ENCODE results near the gene MEX3C. TPM values are rescaled to one million over a fixed set of nuclear protein-coding genes. Genes with fewer than 3 reads are reported as not detected.
A peak's percentile ranks its signal among the peaks of the same experiment; 100 is the strongest.

The MEX3C gene
- 107 TPM for total RNA-seq

GRCh38 chr18:51197661-51198424 lies at the start of gene MEX3C:
MEX3C (minus strand) TSS chr18:51197681; CDS start chr18:51197320, 361 bp downstream.
- peak within 1 kb of the TSS; percentile 73 for H3K4me3 ChIP-seq (ENCODE audit: low read length)
- H3K4me1 ChIP-seq (ENCODE audit: insufficient read depth, low read length) = peaks cover 29% of the 10 kb centered on the region

GRCh38 chr18:51241226-51241625 lies 43.7 kb upstream of the MEX3C start:
- Histone ChIP-seq H3K9me3 (ENCODE audit: low read depth, low read length) (no peaks in the 10 kb centered on the region), H3K27me3 (ENCODE audit: insufficient read depth, low read length) (no peaks in the 10 kb centered on the region), H3K4me3 (ENCODE audit: low read length) (no peak overlapping the region), H3K4me1 (ENCODE audit: insufficient read depth, low read length) (no peaks in the 10 kb centered on the region)

More at GRCh38 chr18:51197661-51198424, at the start of gene MEX3C:
- no peaks in the 10 kb centered on the region for H3K27me3 ChIP-seq (ENCODE audit: insufficient read depth, low read length)
- no peaks in the 10 kb centered on the region for H3K9me3 ChIP-seq (ENCODE audit: low read depth, low read length)

GRCh38 chr18:51236225-51236624 lies 38.7 kb upstream of the MEX3C start:
- Histone ChIP-seq H3K27me3 (ENCODE audit: insufficient read depth, low read length) (no peaks in the 10 kb centered on the region), H3K4me1 (ENCODE audit: insufficient read depth, low read length) (no peaks in the 10 kb centered on the region), H3K9me3 (ENCODE audit: low read depth, low read length) (no peaks in the 10 kb centered on the region), H3K4me3 (ENCODE audit: low read length) (no peak overlapping the region)

GRCh38 chr18:51235009-51235789 lies 37.7 kb upstream of the MEX3C start:
- Histone ChIP-seq H3K27me3 (ENCODE audit: insufficient read depth, low read length) (no peaks in the 10 kb centered on the region), H3K4me1 (ENCODE audit: insufficient read depth, low read length) (no peaks in the 10 kb centered on the region), H3K9me3 (ENCODE audit: low read depth, low read length) (no peaks in the 10 kb centered on the region), H3K4me3 (ENCODE audit: low read length) (no peak overlapping the region)

DNA sequence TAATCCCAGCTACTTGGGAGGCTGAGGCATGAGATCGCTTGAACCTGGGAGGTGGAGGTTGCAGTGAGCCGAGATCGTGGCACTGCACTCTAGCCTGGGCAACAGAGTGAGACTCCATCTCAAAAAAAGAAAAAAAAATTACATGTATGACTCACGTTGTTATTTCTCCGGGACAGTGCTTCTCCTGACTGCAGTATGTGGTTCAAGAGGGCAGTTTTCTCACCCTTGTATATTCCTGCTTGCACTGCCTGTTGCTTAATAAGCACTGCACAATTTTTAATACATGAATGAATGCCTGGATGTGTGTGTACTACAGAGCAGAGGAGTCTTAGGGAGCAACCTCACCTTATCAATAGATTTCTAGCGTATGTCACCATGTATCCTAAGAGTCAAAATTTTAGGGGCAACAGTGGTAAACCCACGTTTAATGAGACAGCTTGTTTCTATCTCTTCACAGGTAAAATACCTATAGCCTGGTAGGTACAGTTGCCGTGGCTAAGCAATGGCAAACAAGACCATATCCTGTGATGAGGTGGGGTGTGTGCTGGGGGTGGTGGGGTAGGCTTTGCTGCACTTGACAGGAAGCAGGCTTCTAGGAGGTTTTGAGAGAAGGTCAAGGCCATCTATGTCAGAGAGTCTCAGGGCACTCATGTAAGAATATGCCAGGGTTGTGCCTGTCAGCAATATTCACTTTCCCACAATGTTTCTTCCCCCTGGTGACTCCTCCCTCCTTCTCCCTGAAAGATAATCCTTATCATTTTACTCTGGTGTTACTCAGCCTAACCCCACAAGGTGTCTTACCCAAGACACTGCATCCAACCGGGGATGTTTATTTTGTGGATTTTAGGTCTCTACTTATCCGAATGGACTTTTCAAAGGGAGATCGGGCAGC lies 36.9 kb upstream of the MEX3C start:
- H3K27me3 ChIP-seq (ENCODE audit: insufficient read depth, low read length) = no peaks in the 10 kb centered on the region
- no peak overlapping the region for H3K4me3 ChIP-seq (ENCODE audit: low read length)
- H3K9me3 ChIP-seq (ENCODE audit: low read depth, low read length) = no peaks in the 10 kb centered on the region
- H3K4me1 ChIP-seq (ENCODE audit: insufficient read depth, low read length) = no peaks in the 10 kb centered on the region

- H3K9me3 ChIP-seq (ENCODE audit: low read depth, low read length) = no peaks in the 10 kb centered on the region
- H3K27me3 ChIP-seq (ENCODE audit: insufficient read depth, low read length) = no peaks in the 10 kb centered on the region
These were observed 31.8 kb upstream of the MEX3C start for GRCh38 chr18:51229328-51229727.

DNA sequence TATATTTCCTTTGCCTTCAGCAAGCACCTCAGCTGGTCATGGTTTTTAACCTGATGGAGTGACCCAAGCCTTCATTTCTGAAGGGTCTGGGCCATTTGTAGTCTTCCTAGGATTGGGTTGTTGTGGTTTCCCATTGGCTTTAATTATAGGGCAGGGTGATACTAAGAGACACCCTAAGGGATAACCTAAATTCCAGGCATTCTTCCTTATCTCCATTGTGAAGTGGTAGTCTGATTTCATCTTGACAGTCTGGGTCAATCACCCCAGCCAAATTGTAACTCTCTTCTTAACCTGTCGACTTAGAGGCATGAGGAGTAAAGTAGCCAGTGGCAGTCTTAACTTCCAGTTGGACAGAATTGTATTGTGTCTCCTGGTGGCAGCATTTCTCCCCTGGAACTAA lies 30.2 kb upstream of the MEX3C start:
- H3K4me3 ChIP-seq (ENCODE audit: low read length) = no peak overlapping the region
- no peaks in the 10 kb centered on the region for H3K27me3 ChIP-seq (ENCODE audit: insufficient read depth, low read length)
- H3K9me3 ChIP-seq (ENCODE audit: low read depth, low read length) = no peaks in the 10 kb centered on the region
- H3K4me1 ChIP-seq (ENCODE audit: insufficient read depth, low read length) = no peaks in the 10 kb centered on the region

More at GRCh38 chr18:51229328-51229727, 31.8 kb upstream of the MEX3C start:
- Histone ChIP-seq H3K4me1 (ENCODE audit: insufficient read depth, low read length) (no peaks in the 10 kb centered on the region), H3K4me3 (ENCODE audit: low read length) (no peak overlapping the region)

DNA sequence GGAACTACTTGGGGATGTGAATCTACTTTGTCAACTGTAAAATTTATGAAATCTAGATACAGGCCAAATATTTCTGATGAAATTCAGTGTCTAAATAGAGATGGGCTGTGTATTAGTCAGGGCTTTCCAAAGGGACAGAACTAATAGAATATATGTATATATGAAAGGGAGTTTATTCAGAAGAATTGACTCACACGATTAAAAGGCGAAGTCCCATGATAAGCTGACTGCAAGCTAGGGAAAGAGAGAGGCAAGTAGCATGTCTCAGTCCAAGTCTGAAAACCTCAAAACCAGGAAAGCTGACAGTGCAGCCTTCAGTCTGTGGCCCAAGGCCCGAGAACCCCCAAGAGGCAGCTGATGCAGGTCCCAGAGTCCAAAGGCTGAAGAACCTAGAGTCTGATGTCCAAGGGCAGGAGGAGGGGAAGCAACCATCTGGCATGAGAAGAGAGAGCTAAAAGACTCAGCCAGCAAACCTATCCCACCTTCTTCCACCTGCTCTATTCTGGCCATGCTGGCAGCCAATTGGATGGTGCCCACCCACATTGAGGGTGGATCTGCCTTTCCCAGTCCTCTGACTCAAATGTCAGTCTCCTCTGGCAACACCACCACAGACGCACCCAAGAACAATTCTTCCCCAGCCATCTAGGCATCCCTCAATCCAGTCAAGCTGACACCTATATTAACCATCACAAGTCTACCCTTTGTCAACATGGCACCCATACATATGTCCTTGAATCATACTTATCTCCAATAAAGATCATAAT lies 29.3 kb upstream of the MEX3C start:
- no peaks in the 10 kb centered on the region for H3K27me3 ChIP-seq (ENCODE audit: insufficient read depth, low read length)
- H3K4me3 ChIP-seq (ENCODE audit: low read length) = no peak overlapping the region
- H3K4me1 ChIP-seq (ENCODE audit: insufficient read depth, low read length) = no peaks in the 10 kb centered on the region
- H3K9me3 ChIP-seq (ENCODE audit: low read depth, low read length) = no peaks in the 10 kb centered on the region

DNA sequence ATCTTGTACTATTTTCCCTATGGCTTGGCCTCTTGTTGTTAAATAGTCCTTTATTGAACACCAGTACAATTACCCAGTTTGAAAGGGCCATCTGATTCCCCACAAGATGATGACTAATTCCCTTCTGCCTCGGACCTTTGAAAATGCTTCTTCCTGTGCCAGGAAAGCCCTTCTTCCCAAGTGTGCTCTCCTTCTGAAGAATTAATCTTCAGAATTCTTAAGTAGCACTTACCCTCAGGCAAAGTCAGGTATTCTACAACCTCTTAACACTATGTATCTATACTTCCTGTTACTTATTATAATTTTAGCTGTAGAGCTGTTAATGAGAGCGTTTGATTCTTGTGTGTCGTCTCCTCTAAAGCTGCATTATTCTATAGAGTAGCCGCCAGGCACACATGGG lies 28.6 kb upstream of the MEX3C start:
- Histone ChIP-seq H3K4me3 (ENCODE audit: low read length) (no peak overlapping the region), H3K4me1 (ENCODE audit: insufficient read depth, low read length) (no peaks in the 10 kb centered on the region), H3K27me3 (ENCODE audit: insufficient read depth, low read length) (no peaks in the 10 kb centered on the region), H3K9me3 (ENCODE audit: low read depth, low read length) (no peaks in the 10 kb centered on the region)

GRCh38 chr18:51212606-51213005 lies 15.1 kb upstream of the MEX3C start:
- Histone ChIP-seq H3K4me1 (ENCODE audit: insufficient read depth, low read length) (peaks cover 22% of the 10 kb centered on the region), H3K4me3 (ENCODE audit: low read length) (no peak overlapping the region), H3K9me3 (ENCODE audit: low read depth, low read length) (no peaks in the 10 kb centered on the region), H3K27me3 (ENCODE audit: insufficient read depth, low read length) (no peaks in the 10 kb centered on the region)

- no peak overlapping the region for H3K4me3 ChIP-seq (ENCODE audit: low read length)
- H3K27me3 ChIP-seq (ENCODE audit: insufficient read depth, low read length) = no peaks in the 10 kb centered on the region
- H3K4me1 ChIP-seq (ENCODE audit: insufficient read depth, low read length) = peaks cover 22% of the 10 kb centered on the region
- no peaks in the 10 kb centered on the region for H3K9me3 ChIP-seq (ENCODE audit: low read depth, low read length)
These were observed 14.1 kb upstream of the MEX3C start for GRCh38 chr18:51211552-51211951.

- peaks cover 33% of the 10 kb centered on the region for H3K4me1 ChIP-seq (ENCODE audit: insufficient read depth, low read length)
- no peaks in the 10 kb centered on the region for H3K9me3 ChIP-seq (ENCODE audit: low read depth, low read length)
- peak overlapping the region; percentile 73 for H3K4me3 ChIP-seq (ENCODE audit: low read length)
- no peaks in the 10 kb centered on the region for H3K27me3 ChIP-seq (ENCODE audit: insufficient read depth, low read length)
These were observed 445 bp downstream of the MEX3C start for GRCh38 chr18:51196811-51197660.

DNA sequence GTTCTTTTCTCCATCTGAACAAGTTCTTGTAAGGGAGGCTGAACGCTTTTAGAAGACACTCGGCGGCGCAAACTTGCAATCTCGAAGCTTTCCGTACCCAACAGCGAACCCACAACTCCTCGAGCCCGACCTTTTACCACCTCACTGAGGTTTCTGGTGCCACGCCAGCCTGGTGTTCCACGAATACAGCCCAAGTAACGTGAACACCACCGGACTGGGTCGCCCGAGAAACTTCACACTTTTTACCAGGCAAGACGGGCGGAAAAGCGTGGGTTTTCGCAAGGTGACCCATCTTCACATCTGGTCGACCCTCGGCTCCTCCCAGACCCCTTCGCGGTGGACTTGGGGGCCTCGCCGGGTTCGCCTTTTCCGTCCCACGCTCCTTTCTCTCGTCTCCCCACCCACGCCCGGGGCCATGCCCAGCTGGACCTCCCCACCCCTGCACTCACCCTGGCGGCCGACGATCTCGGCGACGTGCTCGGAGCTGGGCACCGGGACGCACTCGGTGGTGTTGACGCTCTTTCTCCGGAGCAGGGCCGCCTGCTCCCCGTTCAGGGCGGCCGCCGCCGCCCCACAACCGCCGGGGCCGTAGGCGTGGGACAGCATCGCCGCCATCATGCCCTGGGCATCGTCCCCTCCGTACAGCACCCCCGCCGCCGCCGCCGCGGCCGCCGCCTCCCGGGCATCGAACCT lies 1.2 kb downstream of the MEX3C start:
- Histone ChIP-seq H3K4me3 (ENCODE audit: low read length) (peak overlapping the region; percentile 73), H3K9me3 (ENCODE audit: low read depth, low read length) (no peaks in the 10 kb centered on the region), H3K27me3 (ENCODE audit: insufficient read depth, low read length) (no peaks in the 10 kb centered on the region), H3K4me1 (ENCODE audit: insufficient read depth, low read length) (peaks cover 36% of the 10 kb centered on the region)

All from mononuclear cell (primary cell).